ENCODE measurements around the gene ADAMTSL1. TPM values are rescaled to one million over a fixed set of nuclear protein-coding genes. Genes with fewer than 3 reads are reported as not detected.

Gene ADAMTSL1
- total RNA-seq, 1 experiment from 2014 or later = not detected

DNA sequence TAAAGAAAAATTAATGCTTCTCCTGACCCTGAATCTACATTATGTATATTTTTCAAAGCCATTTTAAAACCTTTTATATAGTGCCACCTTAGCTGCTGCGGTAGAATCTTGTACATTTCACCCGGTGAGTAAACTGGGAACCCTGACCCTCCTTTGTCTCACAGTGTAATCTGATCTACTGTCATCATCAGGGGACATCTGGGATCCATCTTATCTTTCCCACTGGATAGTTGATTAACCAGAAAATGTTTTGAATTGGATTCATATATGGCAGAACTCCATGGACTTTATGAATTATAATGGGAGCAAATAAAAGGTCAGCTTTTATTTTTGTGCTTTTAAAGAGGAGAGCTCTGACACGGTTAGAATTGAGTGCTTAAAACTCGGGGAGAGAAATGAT lies 95.0 kb downstream of the ADAMTSL1 start:
- Histone ChIP-seq H3K9ac (ENCODE audit: low read length) (no peak overlapping the region), H3K9me2 (ENCODE audit: insufficient read depth) (no peaks in the 10 kb centered on the region), H2AFZ (ENCODE audit: low read depth, low read length, poor library complexity, severe bottlenecking) (no peak overlapping the region), H4K20me1 (ENCODE audit: insufficient read depth) (no peaks in the 10 kb centered on the region), H3K36me3 (ENCODE audit: control insufficient read depth in 1 of 2, insufficient read depth in 2 of 2, low read length in 2 of 2) (no peaks in the 10 kb centered on the region), H3K9me3 (ENCODE audit: control insufficient read depth in 1 of 2, insufficient read depth in 1 of 2, low read depth in 1 of 2, low read length in 2 of 2) (no peaks in the 10 kb centered on the region), H3K4me2 (ENCODE audit: low read length) (no peak overlapping the region), H3K4me1 (ENCODE audit: control insufficient read depth in 1 of 2, insufficient read depth in 2 of 2, low read length in 2 of 2) (no peaks in the 10 kb centered on the region), H3K4me3 (replicated peaks in 1 of 2; ENCODE audit: low read depth in 1 of 2, low read length in 2 of 2) (no peak overlapping the region), H3K27me3 (ENCODE audit: insufficient read depth, low read length) (no peaks in the 10 kb centered on the region), H3K79me2 (ENCODE audit: insufficient read depth, low read length) (no peaks in the 10 kb centered on the region), H3K27ac (ENCODE audit: low read depth, low read length) (no peak overlapping the region)
- RAD21 ChIA-PET (ENCODE audit: low non-redundant PET in 1 of 2, low total read pairs in 2 of 2, uncharacterized antibody in 2 of 2, unreplicated experiment in 2 of 2) = no interaction called here
- intact Hi-C loops (cut with micrococcal nuclease) = no loop called here
- no peak for ATAC-seq
- no TSS peak for BruUV-seq (replicated peaks)
- CTCF ChIA-PET = no interaction called here
- no peak for DNase-seq (ENCODE audit: low read depth, low spot score)
- TF ChIP-seq, protein P1, sequence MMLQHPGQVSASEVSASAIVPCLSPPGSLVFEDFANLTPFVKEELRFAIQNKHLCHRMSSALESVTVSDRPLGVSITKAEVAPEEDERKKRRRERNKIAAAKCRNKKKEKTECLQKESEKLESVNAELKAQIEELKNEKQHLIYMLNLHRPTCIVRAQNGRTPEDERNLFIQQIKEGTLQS (IDR thresholded peaks at IDR 0.05) = no peak
- TF ChIP-seq POLR2A (IDR thresholded peaks at IDR 0.05; ENCODE audit: borderline replicate concordance, extremely low read depth, insufficient read depth, insufficient read length) (no peak), ZFX (IDR thresholded peaks at IDR 0.05) (no peak), EZH2 (IDR thresholded peaks at IDR 0.05) (no peak), SIN3A (IDR thresholded peaks at IDR 0.05; ENCODE audit: low read depth) (no peak), CBX3 (IDR thresholded peaks at IDR 0.05; ENCODE audit: low read depth) (no peak), ZNF274 (IDR thresholded peaks at IDR 0.05; ENCODE audit: low read depth, low read length) (no peak), ELF1 (IDR thresholded peaks at IDR 0.05; ENCODE audit: borderline replicate concordance, low read depth) (no peak), CEBPB (IDR thresholded peaks at IDR 0.05; ENCODE audit: low read depth) (no peak), ZBTB33 (IDR thresholded peaks at IDR 0.05; ENCODE audit: extremely low read depth, insufficient replicate concordance, low read length) (no peak), RAD21 (IDR thresholded peaks at IDR 0.05; ENCODE audit: low read depth) (no peak), POLR2AphosphoS5 (IDR thresholded peaks at IDR 0.05; ENCODE audit: low read depth, low read length) (no peak), FOSL1 (IDR thresholded peaks at IDR 0.05; ENCODE audit: low read depth) (no peak), JUND (IDR thresholded peaks at IDR 0.05) (no peak), YY1 (IDR thresholded peaks at IDR 0.05; ENCODE audit: extremely low read depth, insufficient replicate concordance, low read depth, low read length) (no peak), EZH2phosphoT487 (IDR thresholded peaks at IDR 0.05; ENCODE audit: borderline replicate concordance) (no peak), EGR1 (IDR thresholded peaks at IDR 0.05; ENCODE audit: low read depth) (no peak), MAX (IDR thresholded peaks at IDR 0.05) (no peak), SRF (IDR thresholded peaks at IDR 0.05; ENCODE audit: low read depth) (no peak), TCF7L2 (IDR thresholded peaks at IDR 0.05; ENCODE audit: borderline replicate concordance, extremely low read depth, insufficient read depth, insufficient read length) (no peak)
- POLR2A ChIA-PET = no interaction called here
